HepG2 (cell line): ENCODE data around the gene SPHK2. TPM values are rescaled to one million over a fixed set of nuclear protein-coding genes. Genes with fewer than 3 reads are reported as not detected.

Experiments used
- KDM1A ChIP-seq: IDR thresholded peaks from 2 replicates; pipeline ENCODE4 v1.6.1; 2016; ENCODE audit warnings: missing compliant biosample characterization
- KDM5B ChIP-seq: sonication (generic); formaldehyde crosslinking; IDR thresholded peaks from 2 replicates; pipeline ENCODE4 v1.4.0; 2020; ENCODE audit warnings: missing genetic modification reagents, mild to moderate bottlenecking, borderline replicate concordance
- KLF16 ChIP-seq, 2 experiments: sonication (generic) in 1 of 2; formaldehyde crosslinking in 1 of 2; IDR thresholded peaks; 2 replicates each; pipeline versions ENCODE4 v1.6.1 to v1.8.0; 2016 to 2023; ENCODE audit warnings: missing genetic modification reagents in 2 of 2, missing compliant biosample characterization in 1 of 2
- RARG ChIP-seq: sonication (generic); formaldehyde crosslinking; IDR thresholded peaks from 2 replicates; pipeline ENCODE4 v1.4.0; 2020; ENCODE audit warnings: low read depth, mild to moderate bottlenecking, missing genetic modification reagents
- ZNF552 ChIP-seq: sonication (generic); formaldehyde crosslinking; IDR thresholded peaks from 2 replicates; pipeline ENCODE4 v1.9.0; 2022; ENCODE audit warnings: missing genetic modification reagents, mild to moderate bottlenecking, borderline replicate concordance
- polyA plus RNA-seq, 8 experiments: library from polyadenylated mRNA; depleted of rRNA in 3 of 8; stranded (reverse) in 7 of 8; unstranded in 1 of 8; fragments of >200 nt; fragmentation: Illumina TruSeq in 4 of 8; extraction: Trizol in 4 of 8; gene quantifications; 2 replicates each; pipeline versions ENCODE4 v1.2.1 to v1.2.3, GENCODE V29; 2011 to 2016; ENCODE audit warnings: low read depth in 4 of 8, missing spikeins in 1 of 8, mixed read lengths in 1 of 8; ENCODE audit not compliant: insufficient read depth in 1 of 8
- total RNA-seq, 5 experiments: library from RNA; depleted of rRNA; stranded (reverse); fragments of >200 nt; fragmentation: Illumina TruSeq; extraction: Trizol; gene quantifications; 2 replicates each; pipeline ENCODE4 v1.2.3, GENCODE V29; 2016; ENCODE audit warnings: low read depth in 1 of 5
- TF ChIP-seq, protein P1 (sequence below): sonication (generic); formaldehyde crosslinking; IDR thresholded peaks from 2 replicates; pipeline ENCODE4 v1.5.1; 2020; ENCODE audit warnings: mild to moderate bottlenecking, missing genetic modification reagents, borderline replicate concordance
- TF ChIP-seq, protein P2 (sequence below): sonication (generic); formaldehyde crosslinking; IDR thresholded peaks from 2 replicates; pipeline ENCODE4 v1.8.1; 2023; ENCODE audit warnings: mild to moderate bottlenecking, missing genetic modification reagents
- TF ChIP-seq, protein P3 (sequence below): sonication (generic); formaldehyde crosslinking; IDR thresholded peaks from 2 replicates; pipeline ENCODE4 v1.4.0; 2020; ENCODE audit warnings: mild to moderate bottlenecking, missing genetic modification reagents
- TF ChIP-seq, protein P4 (sequence below): sonication (generic); formaldehyde crosslinking; IDR thresholded peaks from 2 replicates; pipeline ENCODE4 v1.5.0; 2020; ENCODE audit warnings: missing genetic modification reagents
- TF ChIP-seq, protein P5 (sequence below): sonication (generic); formaldehyde crosslinking; IDR thresholded peaks from 2 replicates; pipeline ENCODE4 v1.4.0; 2020; ENCODE audit warnings: missing genetic modification reagents
- TF ChIP-seq, protein P6 (sequence below): IDR thresholded peaks from 2 replicates; pipeline ENCODE4 v1.6.1; 2016; ENCODE audit warnings: low read depth, missing genetic modification reagents, missing compliant biosample characterization
- TF ChIP-seq, protein P7 (sequence below): sonication (generic); formaldehyde crosslinking; IDR thresholded peaks from 2 replicates; pipeline ENCODE4 v1.4.0; 2020; ENCODE audit warnings: missing genetic modification reagents, borderline replicate concordance

SPHK2 gene
- total and polyA plus RNA-seq, 2 of the 13 experiments (the other 11 are each of a cell fraction or from before 2014, with no cell fraction given): 2.9 to 14.4 TPM

DNA sequence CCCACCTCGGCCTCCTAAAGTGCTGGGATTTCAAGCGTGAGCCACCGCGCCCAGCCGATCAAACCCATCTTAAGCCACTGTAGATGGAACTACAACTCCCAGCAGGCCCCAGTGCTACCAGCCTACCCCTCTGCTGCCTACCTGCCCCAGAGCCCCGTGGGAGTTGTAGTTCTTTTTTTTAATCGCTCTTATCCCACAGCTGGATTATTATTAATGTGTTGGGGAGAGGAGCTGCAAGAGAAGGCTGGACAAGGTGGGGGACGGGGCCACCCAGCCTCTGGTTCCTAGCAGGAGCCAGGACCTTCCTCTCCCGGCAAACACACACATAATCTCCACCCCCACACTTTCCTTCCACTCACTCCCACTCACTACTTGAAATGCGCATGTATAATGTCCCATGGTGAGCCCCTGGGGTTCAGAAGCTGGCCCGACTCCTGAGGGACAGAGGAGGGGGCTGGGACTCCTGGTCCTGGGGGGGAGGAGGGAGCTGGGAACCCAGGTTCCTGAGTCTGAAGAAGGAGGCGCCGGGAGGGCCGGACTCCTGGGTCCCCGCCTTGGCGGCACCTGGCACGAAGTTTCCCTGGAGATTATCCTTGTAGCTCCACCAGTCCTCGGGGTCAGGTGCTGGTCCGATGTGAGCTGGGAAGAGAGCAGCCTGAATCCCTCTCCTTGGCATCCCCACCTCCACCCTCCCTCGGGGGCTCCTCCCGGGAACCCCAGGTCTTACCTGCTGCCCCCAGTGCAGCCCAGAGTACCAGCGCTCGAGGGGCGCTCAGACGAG lies 25.7 kb downstream of the SPHK2 start (continued):
- TF ChIP-seq, protein P1, sequence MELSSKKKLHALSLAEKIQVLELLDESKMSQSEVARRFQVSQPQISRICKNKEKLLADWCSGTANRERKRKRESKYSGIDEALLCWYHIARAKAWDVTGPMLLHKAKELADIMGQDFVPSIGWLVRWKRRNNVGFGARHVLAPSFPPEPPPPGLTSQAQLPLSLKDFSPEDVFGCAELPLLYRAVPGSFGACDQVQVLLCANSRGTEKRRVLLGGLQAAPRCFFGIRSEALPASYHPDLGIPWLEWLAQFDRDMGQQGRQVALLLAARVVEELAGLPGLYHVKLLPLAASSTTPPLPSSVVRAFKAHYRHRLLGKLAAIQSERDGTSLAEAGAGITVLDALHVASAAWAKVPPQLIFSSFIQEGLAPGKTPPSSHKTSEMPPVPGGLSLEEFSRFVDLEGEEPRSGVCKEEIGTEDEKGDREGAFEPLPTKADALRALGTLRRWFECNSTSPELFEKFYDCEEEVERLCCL (CRISPR knock-in tag): no peak
- TF ChIP-seq KDM1A (no peak), KLF16 (CRISPR knock-in tag; IDR thresholded peaks at IDR 0.05) (no peak), KDM5B (CRISPR knock-in tag) (no peak), RARG (CRISPR knock-in tag) (no peak), ZNF552 (CRISPR knock-in tag) (no peak)
- TF ChIP-seq, protein P2, sequence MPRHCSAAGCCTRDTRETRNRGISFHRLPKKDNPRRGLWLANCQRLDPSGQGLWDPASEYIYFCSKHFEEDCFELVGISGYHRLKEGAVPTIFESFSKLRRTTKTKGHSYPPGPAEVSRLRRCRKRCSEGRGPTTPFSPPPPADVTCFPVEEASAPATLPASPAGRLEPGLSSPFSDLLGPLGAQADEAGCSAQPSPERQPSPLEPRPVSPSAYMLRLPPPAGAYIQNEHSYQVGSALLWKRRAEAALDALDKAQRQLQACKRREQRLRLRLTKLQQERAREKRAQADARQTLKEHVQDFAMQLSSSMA (CRISPR knock-in tag): no peak
- TF ChIP-seq, protein P3, sequence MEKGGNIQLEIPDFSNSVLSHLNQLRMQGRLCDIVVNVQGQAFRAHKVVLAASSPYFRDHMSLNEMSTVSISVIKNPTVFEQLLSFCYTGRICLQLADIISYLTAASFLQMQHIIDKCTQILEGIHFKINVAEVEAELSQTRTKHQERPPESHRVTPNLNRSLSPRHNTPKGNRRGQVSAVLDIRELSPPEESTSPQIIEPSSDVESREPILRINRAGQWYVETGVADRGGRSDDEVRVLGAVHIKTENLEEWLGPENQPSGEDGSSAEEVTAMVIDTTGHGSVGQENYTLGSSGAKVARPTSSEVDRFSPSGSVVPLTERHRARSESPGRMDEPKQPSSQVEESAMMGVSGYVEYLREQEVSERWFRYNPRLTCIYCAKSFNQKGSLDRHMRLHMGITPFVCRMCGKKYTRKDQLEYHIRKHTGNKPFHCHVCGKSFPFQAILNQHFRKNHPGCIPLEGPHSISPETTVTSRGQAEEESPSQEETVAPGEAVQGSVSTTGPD (CRISPR knock-in tag): no peak
- TF ChIP-seq, protein P4, sequence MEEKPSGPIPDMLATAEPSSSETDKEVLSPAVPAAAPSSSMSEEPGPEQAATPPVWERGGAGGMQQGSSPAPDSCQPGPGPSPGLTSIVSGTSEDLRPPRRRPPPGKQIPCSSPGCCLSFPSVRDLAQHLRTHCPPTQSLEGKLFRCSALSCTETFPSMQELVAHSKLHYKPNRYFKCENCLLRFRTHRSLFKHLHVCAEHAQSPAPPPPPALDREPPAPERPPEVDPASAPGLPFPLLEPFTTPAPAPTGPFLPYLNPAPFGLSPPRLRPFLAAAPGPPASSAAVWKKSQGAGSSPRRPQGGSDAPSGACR (CRISPR knock-in tag): no peak
- TF ChIP-seq, protein P5, sequence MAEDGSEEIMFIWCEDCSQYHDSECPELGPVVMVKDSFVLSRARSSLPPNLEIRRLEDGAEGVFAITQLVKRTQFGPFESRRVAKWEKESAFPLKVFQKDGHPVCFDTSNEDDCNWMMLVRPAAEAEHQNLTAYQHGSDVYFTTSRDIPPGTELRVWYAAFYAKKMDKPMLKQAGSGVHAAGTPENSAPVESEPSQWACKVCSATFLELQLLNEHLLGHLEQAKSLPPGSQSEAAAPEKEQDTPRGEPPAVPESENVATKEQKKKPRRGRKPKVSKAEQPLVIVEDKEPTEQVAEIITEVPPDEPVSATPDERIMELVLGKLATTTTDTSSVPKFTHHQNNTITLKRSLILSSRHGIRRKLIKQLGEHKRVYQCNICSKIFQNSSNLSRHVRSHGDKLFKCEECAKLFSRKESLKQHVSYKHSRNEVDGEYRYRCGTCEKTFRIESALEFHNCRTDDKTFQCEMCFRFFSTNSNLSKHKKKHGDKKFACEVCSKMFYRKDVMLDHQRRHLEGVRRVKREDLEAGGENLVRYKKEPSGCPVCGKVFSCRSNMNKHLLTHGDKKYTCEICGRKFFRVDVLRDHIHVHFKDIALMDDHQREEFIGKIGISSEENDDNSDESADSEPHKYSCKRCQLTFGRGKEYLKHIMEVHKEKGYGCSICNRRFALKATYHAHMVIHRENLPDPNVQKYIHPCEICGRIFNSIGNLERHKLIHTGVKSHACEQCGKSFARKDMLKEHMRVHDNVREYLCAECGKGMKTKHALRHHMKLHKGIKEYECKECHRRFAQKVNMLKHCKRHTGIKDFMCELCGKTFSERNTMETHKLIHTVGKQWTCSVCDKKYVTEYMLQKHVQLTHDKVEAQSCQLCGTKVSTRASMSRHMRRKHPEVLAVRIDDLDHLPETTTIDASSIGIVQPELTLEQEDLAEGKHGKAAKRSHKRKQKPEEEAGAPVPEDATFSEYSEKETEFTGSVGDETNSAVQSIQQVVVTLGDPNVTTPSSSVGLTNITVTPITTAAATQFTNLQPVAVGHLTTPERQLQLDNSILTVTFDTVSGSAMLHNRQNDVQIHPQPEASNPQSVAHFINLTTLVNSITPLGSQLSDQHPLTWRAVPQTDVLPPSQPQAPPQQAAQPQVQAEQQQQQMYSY: no peak
- TF ChIP-seq, protein P6, sequence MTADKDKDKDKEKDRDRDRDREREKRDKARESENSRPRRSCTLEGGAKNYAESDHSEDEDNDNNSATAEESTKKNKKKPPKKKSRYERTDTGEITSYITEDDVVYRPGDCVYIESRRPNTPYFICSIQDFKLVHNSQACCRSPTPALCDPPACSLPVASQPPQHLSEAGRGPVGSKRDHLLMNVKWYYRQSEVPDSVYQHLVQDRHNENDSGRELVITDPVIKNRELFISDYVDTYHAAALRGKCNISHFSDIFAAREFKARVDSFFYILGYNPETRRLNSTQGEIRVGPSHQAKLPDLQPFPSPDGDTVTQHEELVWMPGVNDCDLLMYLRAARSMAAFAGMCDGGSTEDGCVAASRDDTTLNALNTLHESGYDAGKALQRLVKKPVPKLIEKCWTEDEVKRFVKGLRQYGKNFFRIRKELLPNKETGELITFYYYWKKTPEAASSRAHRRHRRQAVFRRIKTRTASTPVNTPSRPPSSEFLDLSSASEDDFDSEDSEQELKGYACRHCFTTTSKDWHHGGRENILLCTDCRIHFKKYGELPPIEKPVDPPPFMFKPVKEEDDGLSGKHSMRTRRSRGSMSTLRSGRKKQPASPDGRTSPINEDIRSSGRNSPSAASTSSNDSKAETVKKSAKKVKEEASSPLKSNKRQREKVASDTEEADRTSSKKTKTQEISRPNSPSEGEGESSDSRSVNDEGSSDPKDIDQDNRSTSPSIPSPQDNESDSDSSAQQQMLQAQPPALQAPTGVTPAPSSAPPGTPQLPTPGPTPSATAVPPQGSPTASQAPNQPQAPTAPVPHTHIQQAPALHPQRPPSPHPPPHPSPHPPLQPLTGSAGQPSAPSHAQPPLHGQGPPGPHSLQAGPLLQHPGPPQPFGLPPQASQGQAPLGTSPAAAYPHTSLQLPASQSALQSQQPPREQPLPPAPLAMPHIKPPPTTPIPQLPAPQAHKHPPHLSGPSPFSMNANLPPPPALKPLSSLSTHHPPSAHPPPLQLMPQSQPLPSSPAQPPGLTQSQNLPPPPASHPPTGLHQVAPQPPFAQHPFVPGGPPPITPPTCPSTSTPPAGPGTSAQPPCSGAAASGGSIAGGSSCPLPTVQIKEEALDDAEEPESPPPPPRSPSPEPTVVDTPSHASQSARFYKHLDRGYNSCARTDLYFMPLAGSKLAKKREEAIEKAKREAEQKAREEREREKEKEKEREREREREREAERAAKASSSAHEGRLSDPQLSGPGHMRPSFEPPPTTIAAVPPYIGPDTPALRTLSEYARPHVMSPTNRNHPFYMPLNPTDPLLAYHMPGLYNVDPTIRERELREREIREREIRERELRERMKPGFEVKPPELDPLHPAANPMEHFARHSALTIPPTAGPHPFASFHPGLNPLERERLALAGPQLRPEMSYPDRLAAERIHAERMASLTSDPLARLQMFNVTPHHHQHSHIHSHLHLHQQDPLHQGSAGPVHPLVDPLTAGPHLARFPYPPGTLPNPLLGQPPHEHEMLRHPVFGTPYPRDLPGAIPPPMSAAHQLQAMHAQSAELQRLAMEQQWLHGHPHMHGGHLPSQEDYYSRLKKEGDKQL: no peak
- TF ChIP-seq, protein P7, sequence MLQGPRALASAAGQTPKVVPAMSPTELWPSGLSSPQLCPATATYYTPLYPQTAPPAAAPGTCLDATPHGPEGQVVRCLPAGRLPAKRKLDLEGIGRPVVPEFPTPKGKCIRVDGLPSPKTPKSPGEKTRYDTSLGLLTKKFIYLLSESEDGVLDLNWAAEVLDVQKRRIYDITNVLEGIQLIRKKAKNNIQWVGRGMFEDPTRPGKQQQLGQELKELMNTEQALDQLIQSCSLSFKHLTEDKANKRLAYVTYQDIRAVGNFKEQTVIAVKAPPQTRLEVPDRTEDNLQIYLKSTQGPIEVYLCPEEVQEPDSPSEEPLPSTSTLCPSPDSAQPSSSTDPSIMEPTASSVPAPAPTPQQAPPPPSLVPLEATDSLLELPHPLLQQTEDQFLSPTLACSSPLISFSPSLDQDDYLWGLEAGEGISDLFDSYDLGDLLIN: peak; percentile 61; the same call in 1 of the 2 replicates
